Measurements from ENCODE around the gene BUB1B.

- TF ChIP-seq EZH2 (IDR thresholded peaks at IDR 0.05; ENCODE audit: low read length, unreplicated experiment) = no peak
- no peak for TF ChIP-seq EZH2phosphoT487 (IDR thresholded peaks at IDR 0.05; ENCODE audit: borderline replicate concordance, low read length)
- TF ChIP-seq, protein P1, sequence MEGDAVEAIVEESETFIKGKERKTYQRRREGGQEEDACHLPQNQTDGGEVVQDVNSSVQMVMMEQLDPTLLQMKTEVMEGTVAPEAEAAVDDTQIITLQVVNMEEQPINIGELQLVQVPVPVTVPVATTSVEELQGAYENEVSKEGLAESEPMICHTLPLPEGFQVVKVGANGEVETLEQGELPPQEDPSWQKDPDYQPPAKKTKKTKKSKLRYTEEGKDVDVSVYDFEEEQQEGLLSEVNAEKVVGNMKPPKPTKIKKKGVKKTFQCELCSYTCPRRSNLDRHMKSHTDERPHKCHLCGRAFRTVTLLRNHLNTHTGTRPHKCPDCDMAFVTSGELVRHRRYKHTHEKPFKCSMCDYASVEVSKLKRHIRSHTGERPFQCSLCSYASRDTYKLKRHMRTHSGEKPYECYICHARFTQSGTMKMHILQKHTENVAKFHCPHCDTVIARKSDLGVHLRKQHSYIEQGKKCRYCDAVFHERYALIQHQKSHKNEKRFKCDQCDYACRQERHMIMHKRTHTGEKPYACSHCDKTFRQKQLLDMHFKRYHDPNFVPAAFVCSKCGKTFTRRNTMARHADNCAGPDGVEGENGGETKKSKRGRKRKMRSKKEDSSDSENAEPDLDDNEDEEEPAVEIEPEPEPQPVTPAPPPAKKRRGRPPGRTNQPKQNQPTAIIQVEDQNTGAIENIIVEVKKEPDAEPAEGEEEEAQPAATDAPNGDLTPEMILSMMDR (conservative IDR thresholded peaks at IDR 0.05; ENCODE audit: low read depth, low read length) = no peak
These were observed 32.1 kb downstream of the BUB1B start for GRCh38 chr15:40192942-40193341.

Measured in PC-3 (cell line).